Brain microvascular endothelial cell (primary cell): Measurements from ENCODE around the gene UGT1A6.

Source experiments
- DNase-seq: peaks from one replicate; pipeline ENCODE4 v3.0.0-alpha.2; 2020
- H3K27ac ChIP-seq: fragments of 250-450 bp; sonication (Bioruptor Pico); 2 replicates; pipeline ENCODE4 v1.5.1; 2020; ENCODE audit warnings: mild to moderate bottlenecking, moderate library complexity
- H3K27me3 ChIP-seq: fragments of 250-450 bp; sonication (Bioruptor Pico); replicated peaks from 2 replicates; pipeline ENCODE4 v1.5.1; 2020; ENCODE audit warnings: mild to moderate bottlenecking
- H3K36me3 ChIP-seq: fragments of 250-450 bp; sonication (Bioruptor Pico); replicated peaks from 2 replicates; pipeline ENCODE4 v1.5.1; 2020; ENCODE audit warnings: mild to moderate bottlenecking
- H3K4me3 ChIP-seq: 2 replicates; pipeline ENCODE4 v1.5.1; 2011; ENCODE audit warnings: low read depth, mild to moderate bottlenecking, control low read depth, low read length, moderate library complexity
- in situ Hi-C: cut with HindIII; loops from 2 replicates; pipeline ENCODE4 v1.10.0; 2017; ENCODE audit warnings: low sequenced_read_pairs, low pct_ligation_motif_present
- TF ChIP-seq, protein P1 (sequence below): IDR thresholded peaks from 2 replicates; pipeline ENCODE4 v1.5.1; 2011; ENCODE audit warnings: low read depth, mild to moderate bottlenecking, moderate library complexity, low read length, control low read depth, inconsistent platforms; ENCODE audit errors: missing control alignments

The UGT1A6 gene

DNA sequence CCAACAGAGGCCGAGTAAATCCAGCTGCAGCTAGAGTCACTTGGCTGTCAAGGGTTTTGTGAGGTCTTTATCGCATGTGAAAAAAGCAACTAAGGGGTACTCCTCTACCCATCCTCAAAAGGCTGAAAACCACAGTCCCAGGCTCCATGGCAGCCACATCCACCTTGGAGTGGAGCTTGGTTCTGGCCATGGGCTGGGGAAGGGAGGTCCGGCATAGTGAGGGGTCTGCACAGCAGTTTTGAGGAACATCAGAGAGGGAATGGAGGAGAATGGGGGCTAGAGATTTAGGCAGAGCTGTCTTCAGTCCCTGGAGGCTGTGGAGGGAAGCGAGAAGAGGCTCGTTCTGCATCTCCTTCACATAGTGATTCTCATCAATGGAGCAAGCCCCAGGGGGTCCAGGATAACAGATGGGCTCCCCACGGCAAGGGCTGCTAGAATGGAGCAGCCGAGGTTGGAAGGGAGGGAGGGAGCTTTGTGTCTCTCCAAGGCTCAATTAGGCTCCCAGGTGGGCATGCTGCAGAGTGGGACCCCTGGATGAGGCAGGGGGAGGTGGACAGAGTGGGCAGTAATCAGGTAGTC lies 106.5 kb downstream of the UGT1A6 start:
- Histone ChIP-seq H3K36me3 (no peaks in the 10 kb centered on the region), H3K27ac (no peak overlapping the region), H3K27me3 (no peaks in the 10 kb centered on the region), H3K4me3 (no peak overlapping the region)
- TF ChIP-seq, protein P1, sequence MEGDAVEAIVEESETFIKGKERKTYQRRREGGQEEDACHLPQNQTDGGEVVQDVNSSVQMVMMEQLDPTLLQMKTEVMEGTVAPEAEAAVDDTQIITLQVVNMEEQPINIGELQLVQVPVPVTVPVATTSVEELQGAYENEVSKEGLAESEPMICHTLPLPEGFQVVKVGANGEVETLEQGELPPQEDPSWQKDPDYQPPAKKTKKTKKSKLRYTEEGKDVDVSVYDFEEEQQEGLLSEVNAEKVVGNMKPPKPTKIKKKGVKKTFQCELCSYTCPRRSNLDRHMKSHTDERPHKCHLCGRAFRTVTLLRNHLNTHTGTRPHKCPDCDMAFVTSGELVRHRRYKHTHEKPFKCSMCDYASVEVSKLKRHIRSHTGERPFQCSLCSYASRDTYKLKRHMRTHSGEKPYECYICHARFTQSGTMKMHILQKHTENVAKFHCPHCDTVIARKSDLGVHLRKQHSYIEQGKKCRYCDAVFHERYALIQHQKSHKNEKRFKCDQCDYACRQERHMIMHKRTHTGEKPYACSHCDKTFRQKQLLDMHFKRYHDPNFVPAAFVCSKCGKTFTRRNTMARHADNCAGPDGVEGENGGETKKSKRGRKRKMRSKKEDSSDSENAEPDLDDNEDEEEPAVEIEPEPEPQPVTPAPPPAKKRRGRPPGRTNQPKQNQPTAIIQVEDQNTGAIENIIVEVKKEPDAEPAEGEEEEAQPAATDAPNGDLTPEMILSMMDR: no peak
- in situ Hi-C loops: no loop called here
- no peak for DNase-seq

DNA sequence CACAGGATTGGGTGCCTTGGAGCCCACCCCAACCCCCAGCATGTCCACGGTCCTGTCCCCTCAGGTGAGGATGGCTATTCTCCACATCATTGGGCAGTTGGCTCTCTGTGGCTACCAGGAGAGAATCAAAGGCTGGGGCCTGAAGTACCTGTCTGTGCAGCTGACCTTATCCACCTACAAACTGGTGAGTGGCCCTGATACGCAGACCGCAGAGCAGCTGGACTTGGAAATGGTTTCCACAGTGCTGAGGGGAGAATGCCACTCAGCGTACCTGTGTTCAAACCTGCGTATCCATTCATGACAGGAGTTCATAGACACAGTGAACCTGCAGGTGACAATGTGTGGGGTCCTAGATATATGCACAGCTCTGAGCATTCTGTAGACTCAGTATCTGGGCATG lies 107.0 kb downstream of the UGT1A6 start:
- H3K27me3 ChIP-seq: no peaks in the 10 kb centered on the region
- no peak for DNase-seq
- no peak overlapping the region for H3K4me3 ChIP-seq
- no peak overlapping the region for H3K27ac ChIP-seq
- in situ Hi-C loops: no loop called here
- TF ChIP-seq, protein P1: no peak
- no peaks in the 10 kb centered on the region for H3K36me3 ChIP-seq

- Histone ChIP-seq H3K36me3 (no peaks in the 10 kb centered on the region), H3K27me3 (no peaks in the 10 kb centered on the region), H3K4me3 (no peak overlapping the region), H3K27ac (no peak overlapping the region)
- no peak for DNase-seq
- TF ChIP-seq, protein P1: no peak
- in situ Hi-C loops: no loop called here
Observed at GRCh38 chr2:233800208-233800607, 107.5 kb downstream of the UGT1A6 start.

- Histone ChIP-seq H3K4me3 (no peak overlapping the region), H3K27me3 (no peaks in the 10 kb centered on the region), H3K36me3 (no peaks in the 10 kb centered on the region), H3K27ac (no peak overlapping the region)
- no peak for DNase-seq
- TF ChIP-seq, protein P1: no peak
- in situ Hi-C loops: no loop called here
Observed at GRCh38 chr2:233801357-233802131, 108.9 kb downstream of the UGT1A6 start.

DNA sequence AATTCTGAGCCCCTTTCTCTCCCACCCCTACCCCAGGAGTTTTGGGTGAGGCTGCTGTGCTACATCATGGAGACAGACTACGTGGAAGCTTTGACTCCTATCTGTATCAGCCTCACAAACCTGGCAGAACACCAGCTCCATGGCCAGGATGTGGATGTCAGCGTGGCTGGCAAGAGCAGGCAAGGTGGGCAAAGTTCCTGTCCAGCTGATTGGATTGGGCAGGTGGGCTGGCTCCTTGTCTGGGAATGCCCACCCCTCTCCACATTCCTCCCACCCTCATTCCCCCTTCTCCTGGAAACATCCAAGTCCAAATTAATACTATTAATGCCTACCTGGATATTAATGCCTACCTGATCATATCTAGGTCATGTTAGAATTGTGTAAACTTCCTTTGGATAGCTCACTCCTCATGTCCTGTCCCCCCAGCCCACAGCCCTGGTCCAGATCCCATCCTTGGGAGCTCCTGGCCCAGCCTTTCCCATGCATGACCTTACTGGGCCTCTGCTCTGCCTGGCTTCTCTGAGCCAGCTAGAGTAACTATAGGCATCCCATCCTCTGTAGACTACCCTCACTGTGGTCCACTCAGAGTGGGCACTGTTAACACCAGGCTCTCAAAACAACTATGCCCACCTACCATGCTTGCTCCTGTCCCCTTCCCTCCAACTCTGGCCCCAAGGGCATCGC lies 109.6 kb downstream of the UGT1A6 start:
- Histone ChIP-seq H3K36me3 (no peaks in the 10 kb centered on the region), H3K27me3 (no peaks in the 10 kb centered on the region), H3K4me3 (no peak overlapping the region), H3K27ac (no peak overlapping the region)
- in situ Hi-C loops: no loop called here
- no peak for DNase-seq
- TF ChIP-seq, protein P1: no peak
